Type B pancreatic cell (in vitro differentiated cells): ENCODE data around the gene TCF7L2. TPM values are rescaled to one million over a fixed set of nuclear protein-coding genes. Genes with fewer than 3 reads are reported as not detected.

Experiments
- DNase-seq: peaks from one replicate; pipeline ENCODE4 v3.0.0; 2021; ENCODE audit warnings: mixed read lengths; ENCODE audit not compliant: unreplicated experiment; ENCODE audit errors: extremely low spot score
- H3K27ac Mint-ChIP-seq: 2 replicates; pipeline ENCODE4 v1.8.0; 2021; ENCODE audit warnings: mild to moderate bottlenecking, mixed read lengths
- H3K27me3 Mint-ChIP-seq: 2 replicates; pipeline ENCODE4 v1.8.0; 2021; ENCODE audit warnings: mixed read lengths
- H3K36me3 Mint-ChIP-seq: 2 replicates; pipeline ENCODE4 v1.8.0; 2021; ENCODE audit warnings: mixed read lengths
- H3K4me1 Mint-ChIP-seq: one replicate; pipeline ENCODE4 v1.8.0; 2021; ENCODE audit warnings: mixed read lengths; ENCODE audit not compliant: unreplicated experiment
- H3K4me3 Mint-ChIP-seq: 2 replicates; pipeline ENCODE4 v1.8.0; 2021; ENCODE audit warnings: mild to moderate bottlenecking, mixed read lengths
- H3K9me3 Mint-ChIP-seq: 2 replicates; pipeline ENCODE4 v1.8.0; 2021; ENCODE audit warnings: mixed read lengths
- total RNA-seq: library from RNA; stranded (reverse); gene quantifications from 2 replicates; pipeline ENCODE4 v1.2.1, GENCODE V29; 2021; ENCODE audit warnings: low replicate concordance
- TF ChIP-seq, protein P1 (sequence below): fragments of 200-600 bp; sonication (generic); conservative IDR thresholded peaks from 2 replicates; pipeline ENCODE4 v1.5.0; 2021; ENCODE audit warnings: antibody characterized with exemption, mild to moderate bottlenecking

Gene TCF7L2
- total RNA-seq, 1 donor from 2014 or later, result 39.7 TPM

DNA sequence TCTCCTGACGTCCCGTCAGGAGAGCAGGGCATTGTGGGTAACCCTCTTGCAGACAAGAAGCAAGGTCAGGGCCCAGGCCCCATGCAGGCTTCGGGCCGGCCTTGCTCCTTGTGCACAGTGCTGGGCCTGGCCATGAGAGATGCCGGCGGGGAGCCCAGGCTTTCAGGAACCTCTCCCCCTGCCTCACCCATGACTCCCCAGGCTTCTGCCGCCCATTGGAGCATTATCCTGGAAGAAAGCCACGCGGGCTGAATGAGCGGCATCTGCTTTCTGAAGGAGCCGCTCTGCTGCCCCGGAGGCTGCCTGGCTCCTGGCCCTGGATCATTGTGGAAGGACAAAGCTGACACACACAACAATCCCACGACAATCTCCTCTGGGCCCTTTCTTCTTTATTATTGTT lies 233.5 kb downstream of the TCF7L2 start:
- Mint-ChIP-seq H3K9me3 (peaks cover 4% of the 10 kb centered on the region), H3K4me3 (no peak overlapping the region), H3K4me1 (peaks cover 27% of the 10 kb centered on the region), H3K27ac (no peak overlapping the region), H3K27me3 (no peaks in the 10 kb centered on the region), H3K36me3 (no peaks in the 10 kb centered on the region)
- no peak for DNase-seq
- TF ChIP-seq, protein P1, sequence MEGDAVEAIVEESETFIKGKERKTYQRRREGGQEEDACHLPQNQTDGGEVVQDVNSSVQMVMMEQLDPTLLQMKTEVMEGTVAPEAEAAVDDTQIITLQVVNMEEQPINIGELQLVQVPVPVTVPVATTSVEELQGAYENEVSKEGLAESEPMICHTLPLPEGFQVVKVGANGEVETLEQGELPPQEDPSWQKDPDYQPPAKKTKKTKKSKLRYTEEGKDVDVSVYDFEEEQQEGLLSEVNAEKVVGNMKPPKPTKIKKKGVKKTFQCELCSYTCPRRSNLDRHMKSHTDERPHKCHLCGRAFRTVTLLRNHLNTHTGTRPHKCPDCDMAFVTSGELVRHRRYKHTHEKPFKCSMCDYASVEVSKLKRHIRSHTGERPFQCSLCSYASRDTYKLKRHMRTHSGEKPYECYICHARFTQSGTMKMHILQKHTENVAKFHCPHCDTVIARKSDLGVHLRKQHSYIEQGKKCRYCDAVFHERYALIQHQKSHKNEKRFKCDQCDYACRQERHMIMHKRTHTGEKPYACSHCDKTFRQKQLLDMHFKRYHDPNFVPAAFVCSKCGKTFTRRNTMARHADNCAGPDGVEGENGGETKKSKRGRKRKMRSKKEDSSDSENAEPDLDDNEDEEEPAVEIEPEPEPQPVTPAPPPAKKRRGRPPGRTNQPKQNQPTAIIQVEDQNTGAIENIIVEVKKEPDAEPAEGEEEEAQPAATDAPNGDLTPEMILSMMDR, result no peak

DNA sequence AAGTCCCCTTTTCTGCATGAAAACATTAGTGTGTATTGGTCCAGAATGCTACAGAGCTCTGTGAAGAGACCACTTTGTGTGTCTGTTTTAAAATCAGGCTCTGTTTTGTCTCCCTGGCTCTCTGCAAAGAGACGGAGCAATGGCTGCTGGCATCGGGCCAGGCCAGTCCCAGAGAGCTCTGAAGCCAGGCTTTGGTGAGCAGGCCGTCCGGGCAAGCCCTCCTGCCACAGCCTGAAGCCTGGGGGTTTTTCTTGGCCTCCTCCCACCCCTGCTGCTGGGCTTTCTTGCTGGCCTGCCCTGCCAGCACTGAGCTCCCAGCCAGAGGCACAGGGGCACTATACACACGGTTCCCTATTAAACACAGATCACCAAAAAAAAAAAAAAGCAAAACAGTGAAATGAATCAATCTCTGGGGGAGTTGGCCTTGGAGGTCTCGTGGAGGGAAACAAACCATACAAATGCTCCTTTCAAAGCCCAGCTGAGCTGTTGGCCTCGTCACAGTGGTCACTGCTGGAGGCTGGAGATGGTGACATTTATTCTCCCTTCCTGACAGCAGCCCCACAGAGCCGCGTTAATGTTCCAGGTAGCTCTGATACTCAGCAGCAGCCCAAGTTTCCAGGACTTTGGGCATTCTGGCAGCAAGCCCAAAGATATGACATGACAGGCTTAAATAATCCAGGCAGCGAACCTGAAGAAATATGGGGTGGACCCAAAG lies 237.2 kb downstream of the TCF7L2 start:
- peak overlapping the region; percentile 16 for H3K4me3 Mint-ChIP-seq
- H3K36me3 Mint-ChIP-seq, result no peaks in the 10 kb centered on the region
- peaks cover 18% of the 10 kb centered on the region for H3K4me1 Mint-ChIP-seq
- DNase-seq, result no peak
- peak overlapping the region; percentile 59 for H3K27ac Mint-ChIP-seq
- H3K27me3 Mint-ChIP-seq, result peaks cover 4% of the 10 kb centered on the region
- H3K9me3 Mint-ChIP-seq, result peaks cover 17% of the 10 kb centered on the region
- TF ChIP-seq, protein P1, result no peak

- no peak for DNase-seq
- Mint-ChIP-seq H3K9me3 (peaks cover 6% of the 10 kb centered on the region), H3K4me1 (no peaks in the 10 kb centered on the region), H3K36me3 (no peaks in the 10 kb centered on the region), H3K4me3 (no peak overlapping the region), H3K27ac (no peak overlapping the region), H3K27me3 (no peaks in the 10 kb centered on the region)
- TF ChIP-seq, protein P1, result no peak
These were observed 249.4 kb downstream of the TCF7L2 start for GRCh38 chr10:113199459-113199858.

DNA sequence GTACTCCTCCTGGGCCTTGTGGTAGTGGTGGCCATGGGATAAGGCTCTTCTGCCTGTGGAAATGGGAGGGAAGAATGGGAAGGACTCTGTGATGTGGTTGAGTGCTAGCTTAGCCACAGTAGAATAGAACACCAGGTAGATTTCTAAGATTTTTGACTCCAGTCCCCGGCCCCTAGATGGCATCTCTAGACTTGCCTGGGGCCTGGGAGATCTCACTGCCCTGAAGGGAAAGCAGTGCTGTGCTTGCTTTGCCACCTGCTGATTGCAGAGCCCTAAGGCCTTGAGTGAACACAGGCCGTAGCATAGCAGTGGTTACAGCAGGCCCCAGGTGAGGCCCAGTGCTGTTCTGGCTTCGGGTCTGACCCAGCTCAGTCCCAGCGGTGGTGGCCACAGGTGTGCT lies 252.0 kb downstream of the TCF7L2 start:
- H3K9me3 Mint-ChIP-seq, result peaks cover 6% of the 10 kb centered on the region
- DNase-seq, result no peak
- H3K36me3 Mint-ChIP-seq, result no peaks in the 10 kb centered on the region

GRCh38 chr10:113207924-113208323 lies 257.9 kb downstream of the TCF7L2 start:
- no peaks in the 10 kb centered on the region for H3K36me3 Mint-ChIP-seq
- TF ChIP-seq, protein P1, result no peak
- no peaks in the 10 kb centered on the region for H3K4me1 Mint-ChIP-seq
- DNase-seq, result no peak
- H3K4me3 Mint-ChIP-seq, result no peak overlapping the region
- no peaks in the 10 kb centered on the region for H3K27me3 Mint-ChIP-seq
- no peak overlapping the region for H3K27ac Mint-ChIP-seq
- peaks cover 6% of the 10 kb centered on the region for H3K9me3 Mint-ChIP-seq

More for the DNA sequence above, 252.0 kb downstream of the TCF7L2 start:
- Mint-ChIP-seq H3K27me3 (no peaks in the 10 kb centered on the region), H3K27ac (no peak overlapping the region), H3K4me1 (no peaks in the 10 kb centered on the region), H3K4me3 (no peak overlapping the region)
- TF ChIP-seq, protein P1, result no peak
